Measurements from ENCODE around the gene GRID1.

The GRID1 gene

GRCh38 chr10:86075512-86075911, 291.1 kb downstream of the GRID1 start:
- DNase-seq: no peak

DNA sequence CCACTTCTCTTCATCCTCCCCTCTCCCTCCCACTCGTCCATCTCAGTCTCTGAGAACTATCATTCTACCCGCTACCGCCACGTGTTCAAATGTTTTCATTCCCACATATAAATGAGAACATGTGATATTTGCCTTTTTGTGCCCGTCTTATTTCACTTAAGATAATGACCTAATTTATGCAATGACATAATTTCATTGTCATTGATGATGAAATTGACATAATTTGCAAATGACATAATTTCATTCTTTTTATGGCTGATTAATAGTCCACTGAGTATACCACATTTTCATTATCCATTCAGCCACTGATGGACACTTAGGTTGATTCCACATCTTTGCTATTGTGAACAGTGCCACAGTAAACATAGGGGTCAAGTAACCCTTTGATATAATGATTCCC, 292.3 kb downstream of the GRID1 start:
- DNase-seq: no peak

DNA sequence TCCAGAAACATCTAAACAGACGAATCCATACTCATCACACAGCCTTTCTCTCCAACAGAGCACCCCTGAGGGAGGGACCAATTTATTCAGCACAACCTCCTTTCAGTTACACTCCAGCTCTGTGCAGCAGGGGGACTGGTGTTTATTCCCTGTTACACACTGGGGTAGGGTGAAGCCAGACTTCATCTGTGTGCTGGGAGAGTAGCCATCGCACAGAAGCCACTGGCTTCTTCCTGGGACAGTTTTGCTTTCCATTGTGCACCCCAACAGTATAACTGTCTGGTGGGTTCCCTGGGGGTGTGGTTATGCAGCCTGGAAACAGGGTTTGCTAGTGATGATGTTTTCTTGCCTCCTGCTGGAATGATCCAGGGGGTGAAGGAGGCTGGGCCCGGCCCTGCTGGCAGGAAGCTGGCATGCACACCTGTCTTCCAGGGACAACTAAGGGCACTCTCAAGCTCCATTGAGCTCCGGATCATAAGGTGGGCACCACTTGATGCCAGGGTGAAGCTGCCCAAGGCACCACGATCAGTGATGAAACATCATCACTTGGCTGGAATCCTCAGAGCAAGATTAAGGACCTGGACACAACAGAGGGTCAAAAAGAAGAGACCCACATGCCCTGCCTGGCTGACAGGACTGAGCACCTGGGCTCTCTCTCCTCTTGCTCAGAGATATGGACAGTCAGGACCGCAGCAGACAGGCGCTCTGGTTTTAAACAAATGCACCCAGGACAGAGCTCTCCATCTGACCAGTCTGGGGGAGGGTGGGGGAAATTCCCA, 293.2 kb downstream of the GRID1 start:
- DNase-seq: no peak

GRCh38 chr10:86072413-86072812, 294.2 kb downstream of the GRID1 start:
- no peak for DNase-seq

- DNase-seq: no peak
These were observed 294.8 kb downstream of the GRID1 start for GRCh38 chr10:86071758-86072157.

DNA sequence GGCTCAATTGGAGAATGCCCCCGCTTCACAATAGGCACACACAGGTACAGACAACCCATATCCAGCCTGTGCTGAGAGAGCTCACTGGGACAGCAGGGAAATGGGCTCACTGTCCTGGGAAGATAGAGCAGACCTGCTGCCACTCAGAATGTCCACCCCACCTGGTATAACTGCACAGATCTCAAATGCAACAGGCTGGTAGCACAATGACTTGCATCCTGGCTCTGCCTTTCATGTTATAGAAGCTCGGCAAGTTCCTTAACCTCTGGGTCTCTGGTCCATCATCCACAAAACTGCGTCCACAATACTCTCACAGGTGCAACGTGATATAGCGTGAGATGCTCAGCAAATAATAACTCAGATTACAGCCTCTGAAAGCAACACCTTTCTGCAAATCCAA, 295.4 kb downstream of the GRID1 start:
- no peak for DNase-seq

DNA sequence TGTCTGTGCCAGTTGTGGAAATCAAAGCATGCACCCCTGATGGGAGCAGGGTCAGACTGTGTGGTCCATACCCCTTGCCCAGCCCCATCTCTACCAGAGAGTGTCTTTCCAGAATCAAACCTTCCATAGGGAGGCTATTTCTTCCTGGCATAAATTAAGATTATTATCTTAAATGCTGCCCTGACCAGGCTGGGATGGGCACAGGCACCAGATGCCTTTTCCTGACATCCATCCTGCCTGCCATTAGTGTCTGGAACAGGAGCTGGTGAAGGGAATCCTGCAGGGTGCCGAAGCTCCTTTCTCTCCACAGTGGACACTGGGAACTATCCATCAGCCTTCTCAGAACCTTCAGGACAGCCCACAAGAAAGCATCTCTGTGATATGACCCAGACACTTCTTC, 296.3 kb downstream of the GRID1 start:
- DNase-seq: no peak

GRCh38 chr10:86068231-86069054, 298.2 kb downstream of the GRID1 start:
- no peak for DNase-seq

- no peak for DNase-seq
These were observed 299.1 kb downstream of the GRID1 start for GRCh38 chr10:86067436-86068050.

- DNase-seq: no peak
These were observed 299.9 kb downstream of the GRID1 start for GRCh38 chr10:86066696-86067095.

DNA sequence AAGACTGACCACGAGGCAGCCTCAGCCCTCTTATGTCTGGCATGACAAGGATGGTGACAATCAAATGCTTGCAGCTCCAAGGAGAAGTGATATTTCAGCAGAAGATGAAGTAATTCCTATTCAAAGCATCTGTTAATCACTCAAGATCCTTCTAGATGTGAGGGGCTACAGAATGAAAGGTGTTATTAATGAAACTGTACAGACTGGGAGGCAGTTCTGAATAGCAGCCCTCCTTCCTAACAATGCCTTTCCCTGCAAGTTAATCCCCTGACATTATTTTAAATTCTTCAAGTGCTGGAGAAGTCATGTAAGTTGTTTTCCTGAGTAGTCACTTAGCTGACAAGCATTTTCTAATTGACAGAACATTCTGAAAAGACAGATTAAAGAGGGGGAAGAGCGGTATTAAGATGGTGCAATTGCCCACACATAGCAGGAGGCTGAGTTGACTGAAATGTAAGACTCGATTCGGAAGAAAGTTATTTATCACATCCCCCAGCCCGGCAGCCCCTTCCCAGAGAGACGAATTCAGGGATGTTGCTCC, 300.8 kb downstream of the GRID1 start:
- DNase-seq: no peak

- DNase-seq: no peak
These were observed 301.5 kb downstream of the GRID1 start for GRCh38 chr10:86064931-86065662.

- no peak for DNase-seq
These were observed 302.4 kb downstream of the GRID1 start for GRCh38 chr10:86064219-86064618.

GRCh38 chr10:86063341-86063740, 303.3 kb downstream of the GRID1 start:
- no peak for DNase-seq

- DNase-seq: no peak
These were observed 303.9 kb downstream of the GRID1 start for GRCh38 chr10:86062647-86063145.

DNA sequence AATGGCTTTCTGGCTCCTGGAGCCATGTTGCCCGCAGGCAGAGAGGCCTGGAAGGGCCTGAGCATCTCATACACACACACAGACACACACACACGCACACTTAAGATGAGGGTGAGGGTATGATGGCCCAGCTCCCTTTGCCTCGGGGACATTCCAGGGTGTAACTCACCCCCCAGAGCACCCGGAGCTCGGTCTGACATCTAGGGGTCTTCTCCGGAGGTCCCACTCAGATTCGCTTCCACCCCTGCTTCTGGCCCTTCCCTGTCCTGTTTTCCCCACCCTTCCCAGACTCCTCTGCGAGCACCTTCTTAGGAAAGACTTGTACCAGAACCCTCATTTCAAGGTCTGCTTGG, 304.4 kb downstream of the GRID1 start:
- DNase-seq: no peak

- no peak for DNase-seq
These were observed 305.1 kb downstream of the GRID1 start for GRCh38 chr10:86061278-86062197.

- no peak for DNase-seq
These were observed 306.0 kb downstream of the GRID1 start for GRCh38 chr10:86060386-86061277.

- no peak for DNase-seq
These were observed 306.7 kb downstream of the GRID1 start for GRCh38 chr10:86059892-86060291.

GRCh38 chr10:86058964-86059363, 307.6 kb downstream of the GRID1 start:
- DNase-seq: no peak
